Fibroblast of peridontal ligament (primary cell): ENCODE results near the gene ARSJ.
"Not testable (repeated sequence)": the region's sequence is repeated elsewhere in the genome, so short reads cannot be mapped to it uniquely, and the experiment has no call there.

Experiments used
- DNase-seq: peaks from one replicate; pipeline ENCODE4 v3.0.0-alpha.2; 2010; ENCODE audit errors: extremely low read depth

ARSJ gene

DNA sequence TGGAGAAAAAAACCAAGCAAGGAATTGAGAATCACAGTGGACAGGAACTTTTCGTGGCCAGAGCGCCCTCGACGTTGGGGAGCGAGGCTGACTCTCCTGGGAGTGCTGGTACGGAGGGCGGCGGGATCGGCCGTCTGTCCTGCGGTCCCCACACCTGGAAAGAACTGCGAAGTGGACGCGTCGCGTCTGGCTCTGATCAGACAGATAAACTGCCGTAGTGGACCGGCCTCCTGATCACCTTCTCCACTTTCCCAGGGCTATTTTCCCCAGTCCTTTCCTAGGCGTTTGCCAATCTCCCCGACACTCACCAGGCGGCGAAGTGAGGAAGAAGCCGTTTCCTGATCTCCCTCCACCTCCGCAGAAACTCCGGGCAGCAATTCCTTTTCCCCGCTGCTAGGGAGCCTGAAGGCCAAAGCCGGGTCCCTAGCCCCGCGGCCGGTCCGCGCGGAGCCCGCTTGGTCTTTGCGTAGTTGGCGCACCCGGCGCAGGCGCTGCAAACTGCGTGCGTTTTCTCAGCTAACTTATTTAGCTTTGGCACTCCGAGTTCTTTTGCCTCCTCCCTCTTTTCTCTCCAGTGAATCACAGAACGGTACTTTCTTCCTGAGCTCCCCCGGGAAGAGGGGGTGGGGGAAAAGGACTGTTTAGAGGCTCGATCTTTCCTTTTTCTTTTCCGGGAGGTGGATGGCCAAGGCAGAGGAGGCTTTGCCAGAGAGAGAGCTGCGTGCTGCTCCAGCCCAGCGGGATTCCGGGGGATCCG lies at the start of gene ARSJ:
Gene ARSJ (minus strand): TSS at position 500 of the 757 bp plus-strand sequence. CDS start 813 bp downstream, outside the sequence.
- peak; percentile 87 for DNase-seq

DNA sequence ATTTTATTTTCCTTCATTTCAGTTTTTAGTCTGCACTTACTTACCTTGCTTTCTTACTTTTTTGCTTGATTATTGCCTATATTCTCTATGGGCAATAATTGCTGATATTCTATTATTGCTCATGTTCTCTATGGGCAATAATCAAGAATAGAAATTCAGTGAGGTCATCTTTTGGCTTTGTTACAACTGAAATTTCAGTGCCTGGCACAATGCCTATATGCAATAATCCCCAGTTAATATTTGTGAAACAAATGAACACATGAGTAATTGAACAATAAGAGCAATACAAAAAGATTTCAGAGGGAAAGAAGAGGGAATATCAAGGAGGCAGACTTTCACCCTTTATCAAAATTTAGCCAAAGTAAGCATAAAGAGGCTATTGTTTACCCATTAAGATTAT lies 48.6 kb upstream of the ARSJ start:
- DNase-seq: no peak

DNA sequence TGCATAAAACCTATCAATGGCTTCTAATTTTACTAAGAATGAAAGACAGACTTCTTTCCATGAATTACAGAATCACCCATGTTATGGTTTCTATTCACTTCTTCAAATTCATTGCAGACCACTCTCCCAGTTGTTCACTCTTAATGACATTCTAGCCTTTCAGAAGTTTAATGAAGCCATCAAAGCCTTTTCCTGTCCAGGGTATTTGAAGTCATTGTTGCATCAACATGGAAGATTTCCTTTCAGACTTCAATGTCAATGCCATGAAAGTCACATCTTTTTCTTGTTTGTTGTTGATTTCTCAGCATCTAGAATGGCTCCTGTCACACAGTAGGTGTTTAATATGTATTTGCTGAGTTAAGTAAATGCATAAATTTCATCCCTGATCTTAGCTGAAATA lies 48.1 kb upstream of the ARSJ start:
- DNase-seq: no peak

DNA sequence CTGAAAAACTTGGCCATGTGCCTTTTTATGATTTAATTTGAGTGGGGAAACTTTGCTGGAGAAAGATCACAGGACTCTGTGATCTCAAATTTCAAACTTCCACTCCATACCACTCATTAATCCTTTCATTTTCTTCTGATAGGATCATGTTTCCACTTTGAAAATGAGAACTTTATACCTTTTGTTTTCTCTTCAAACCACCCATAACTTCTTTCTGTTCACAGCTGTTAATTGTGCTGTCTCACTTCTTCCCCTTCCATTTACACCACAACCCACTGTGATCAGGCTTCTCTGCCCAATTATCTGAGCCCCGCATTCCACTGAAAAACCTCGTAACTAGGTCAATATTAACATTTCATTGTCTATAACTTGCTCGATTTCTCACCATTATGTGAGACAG lies 47.0 kb upstream of the ARSJ start:
- no peak for DNase-seq

DNA sequence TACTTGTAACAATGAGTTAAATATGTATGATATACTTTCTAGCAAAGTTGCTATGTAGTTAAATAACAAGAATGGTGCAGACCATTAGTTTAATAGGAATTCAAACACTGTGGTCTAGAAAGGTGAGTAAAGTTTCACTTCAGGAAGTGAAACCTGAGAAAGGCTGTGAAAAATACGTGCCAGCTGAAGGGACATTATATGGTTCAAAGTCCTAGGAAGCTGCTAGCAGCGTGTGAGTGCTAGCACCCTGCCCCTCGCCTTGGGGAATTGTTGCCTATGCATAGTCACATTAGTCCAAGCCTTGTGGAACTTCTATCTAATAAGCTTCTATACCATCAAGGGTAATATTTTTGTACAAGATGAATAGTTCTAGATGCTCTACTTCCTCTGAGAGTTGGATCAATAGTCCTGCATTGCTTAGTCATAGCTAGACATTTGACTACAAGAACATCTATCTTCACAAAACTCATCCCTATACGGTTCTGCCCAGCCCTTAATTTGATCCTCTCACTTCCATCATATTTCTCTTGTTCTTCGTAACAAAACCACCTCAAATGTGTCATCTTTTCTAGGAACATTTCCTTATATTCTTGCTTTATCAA lies 45.8 kb upstream of the ARSJ start:
- DNase-seq: no peak

DNA sequence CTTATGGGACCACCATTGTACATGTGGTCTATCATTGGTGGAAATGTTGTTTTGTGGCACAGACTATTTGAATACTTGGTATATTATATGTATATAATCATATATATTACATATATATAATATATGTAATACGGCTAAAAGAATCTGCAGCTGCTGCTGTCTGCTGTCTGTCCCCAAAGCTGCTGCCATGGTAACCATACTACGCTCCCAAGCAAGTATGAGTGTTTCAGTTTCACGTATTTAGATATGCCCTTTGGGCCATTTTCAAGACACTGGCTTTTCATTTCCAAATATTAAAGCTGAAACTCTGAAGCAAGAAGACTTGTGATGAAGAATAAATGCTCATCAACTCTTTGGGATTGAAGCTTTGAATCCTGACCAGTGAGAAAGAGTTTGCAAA lies 42.0 kb upstream of the ARSJ start:
- no peak for DNase-seq

DNA sequence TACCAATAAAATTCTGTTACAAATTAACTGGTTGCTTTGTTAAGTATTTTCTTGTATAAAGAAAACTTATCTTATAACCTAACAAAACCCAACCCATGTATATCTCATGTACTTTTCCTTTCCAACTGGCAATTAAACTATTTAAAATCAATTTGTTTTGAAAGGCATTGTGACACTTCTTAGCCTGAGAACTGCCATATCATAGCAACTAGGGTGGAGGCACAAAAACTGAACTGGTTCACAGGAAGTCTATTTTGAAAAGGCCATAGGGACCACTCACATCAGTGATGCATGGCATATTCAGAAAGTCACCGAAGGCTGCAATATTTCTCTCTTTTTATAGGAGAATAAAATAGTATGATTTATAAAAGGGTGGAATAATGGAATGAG lies 40.5 kb upstream of the ARSJ start:
- DNase-seq: no peak

DNA sequence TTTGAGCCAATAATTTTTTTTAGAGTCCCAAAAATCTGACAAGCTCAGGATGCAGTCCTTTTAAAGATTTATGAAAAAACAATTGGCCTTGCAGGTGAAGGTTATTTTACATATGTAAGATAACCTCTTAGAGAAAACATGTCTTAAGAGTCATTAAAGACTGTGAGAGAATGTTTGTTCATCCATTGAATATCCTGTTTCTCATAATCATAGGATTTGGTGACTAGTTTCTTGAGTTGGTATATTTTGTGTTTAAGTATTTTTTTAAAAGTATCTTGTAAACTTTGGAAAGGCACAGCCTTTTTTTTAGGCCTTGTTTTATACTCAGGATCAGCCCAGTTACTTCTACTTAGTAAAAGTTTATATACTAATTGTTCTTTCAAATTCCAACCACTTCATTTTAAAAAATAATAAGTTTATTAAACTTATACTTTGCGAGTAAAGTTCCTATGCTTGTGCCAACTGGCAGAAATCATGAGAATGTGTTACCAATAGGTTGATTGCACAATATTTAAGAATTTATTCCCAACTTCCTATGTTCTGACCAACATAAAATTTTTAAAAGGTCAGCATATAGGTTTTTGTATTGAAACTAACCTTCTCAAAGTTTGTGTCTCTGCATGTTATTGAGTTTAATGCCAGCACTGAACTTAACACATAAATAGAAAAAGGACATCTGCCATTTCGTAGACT lies 40.0 kb upstream of the ARSJ start:
- DNase-seq: peak; percentile 55

DNA sequence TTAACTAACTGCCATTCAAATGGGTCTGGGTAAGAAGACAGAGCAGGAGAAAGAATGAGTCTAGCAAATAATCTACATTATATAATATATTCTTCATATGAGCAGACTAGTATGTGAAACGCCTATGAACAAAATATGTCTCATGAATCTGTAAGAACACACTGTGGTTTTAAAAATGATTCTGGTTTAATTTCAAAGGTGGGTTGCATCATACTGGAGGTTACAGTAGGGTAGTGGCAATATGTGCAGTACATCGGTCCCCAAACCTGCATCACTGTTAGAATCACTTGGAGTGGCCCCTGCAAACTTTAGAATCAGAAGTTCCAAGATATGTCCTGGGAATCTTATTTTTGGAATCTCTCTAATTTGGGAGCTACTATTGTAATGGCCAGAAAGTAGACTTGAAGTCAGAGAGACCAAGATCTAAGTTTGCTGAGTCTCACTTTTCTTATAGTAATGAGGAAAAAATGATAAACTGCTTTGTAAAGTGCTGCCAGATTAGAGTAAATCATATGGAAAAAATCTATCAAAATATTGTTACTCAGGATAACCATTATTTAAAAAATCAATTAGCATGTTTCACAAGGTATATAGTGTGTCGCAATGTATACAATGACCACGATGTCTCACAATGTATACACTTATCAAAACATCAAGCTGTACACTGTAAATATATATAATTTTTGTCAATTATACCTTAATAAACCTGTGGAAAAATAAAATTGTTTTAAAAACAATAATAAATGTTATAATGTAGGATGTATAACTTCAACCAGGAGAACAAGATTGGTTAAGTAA lies 37.9 kb upstream of the ARSJ start:
- no peak for DNase-seq

DNA sequence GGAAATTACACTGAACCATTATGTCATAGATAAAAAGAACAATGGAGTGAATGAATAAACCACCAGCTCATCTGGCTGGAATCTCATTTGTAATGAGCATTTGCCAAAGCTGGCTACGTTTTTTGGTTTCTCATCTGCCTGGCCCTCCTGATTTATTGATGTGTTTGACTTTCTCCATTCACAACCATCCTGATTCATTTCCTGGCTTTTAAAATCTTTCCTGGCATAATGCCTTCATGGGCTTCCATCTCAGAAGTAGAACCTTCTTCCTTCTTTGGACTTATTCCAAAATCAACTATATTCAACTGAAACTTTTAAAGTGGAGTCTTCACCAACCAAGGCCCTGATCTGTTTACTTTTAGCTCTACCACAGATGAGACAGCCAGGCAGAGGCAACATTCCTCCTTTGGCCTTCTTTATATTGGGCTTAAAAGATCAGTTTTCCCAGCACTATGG lies 36.0 kb upstream of the ARSJ start:
- DNase-seq: peak; percentile 98

DNA sequence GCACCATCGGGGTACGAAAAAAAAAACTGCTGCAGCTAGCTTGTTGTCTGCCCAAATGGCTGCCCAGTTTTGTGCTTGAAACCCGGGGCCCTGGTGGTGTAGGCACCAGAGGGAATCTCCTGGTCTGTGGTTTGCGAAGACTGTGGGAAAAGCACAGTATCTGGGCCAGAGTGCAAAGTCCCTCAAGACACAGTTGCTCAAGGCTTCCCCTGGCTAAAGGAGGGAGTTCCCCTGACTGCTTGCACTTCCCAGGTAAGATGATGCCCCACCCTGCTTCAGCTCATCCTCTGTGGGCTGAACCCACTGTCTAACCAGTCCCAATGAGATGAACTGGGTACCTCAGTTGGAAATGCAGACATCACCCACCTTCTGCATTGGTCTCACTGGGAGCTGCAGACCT lies 33.8 kb upstream of the ARSJ start:
- DNase-seq: not testable (repeated sequence)

DNA sequence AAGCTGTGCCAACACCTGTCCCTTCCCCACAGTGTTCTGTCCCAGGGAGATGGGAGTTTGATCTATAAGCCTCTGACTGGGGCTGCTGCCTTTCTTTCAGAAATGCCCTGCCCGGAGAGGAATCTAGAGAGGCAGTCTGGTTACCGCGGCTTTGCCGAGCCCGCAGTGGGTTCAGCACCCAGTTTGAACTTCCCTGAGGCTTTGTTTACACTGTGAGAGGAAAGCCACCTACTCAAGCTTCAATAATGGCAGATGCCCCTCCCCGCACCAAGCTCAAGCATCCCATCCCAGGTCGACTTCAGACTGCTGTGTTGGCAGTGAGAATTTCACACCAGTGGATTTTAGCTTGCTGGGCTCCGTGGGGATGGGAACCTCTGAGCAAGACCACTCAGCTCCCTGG lies 33.3 kb upstream of the ARSJ start:
- no peak for DNase-seq

DNA sequence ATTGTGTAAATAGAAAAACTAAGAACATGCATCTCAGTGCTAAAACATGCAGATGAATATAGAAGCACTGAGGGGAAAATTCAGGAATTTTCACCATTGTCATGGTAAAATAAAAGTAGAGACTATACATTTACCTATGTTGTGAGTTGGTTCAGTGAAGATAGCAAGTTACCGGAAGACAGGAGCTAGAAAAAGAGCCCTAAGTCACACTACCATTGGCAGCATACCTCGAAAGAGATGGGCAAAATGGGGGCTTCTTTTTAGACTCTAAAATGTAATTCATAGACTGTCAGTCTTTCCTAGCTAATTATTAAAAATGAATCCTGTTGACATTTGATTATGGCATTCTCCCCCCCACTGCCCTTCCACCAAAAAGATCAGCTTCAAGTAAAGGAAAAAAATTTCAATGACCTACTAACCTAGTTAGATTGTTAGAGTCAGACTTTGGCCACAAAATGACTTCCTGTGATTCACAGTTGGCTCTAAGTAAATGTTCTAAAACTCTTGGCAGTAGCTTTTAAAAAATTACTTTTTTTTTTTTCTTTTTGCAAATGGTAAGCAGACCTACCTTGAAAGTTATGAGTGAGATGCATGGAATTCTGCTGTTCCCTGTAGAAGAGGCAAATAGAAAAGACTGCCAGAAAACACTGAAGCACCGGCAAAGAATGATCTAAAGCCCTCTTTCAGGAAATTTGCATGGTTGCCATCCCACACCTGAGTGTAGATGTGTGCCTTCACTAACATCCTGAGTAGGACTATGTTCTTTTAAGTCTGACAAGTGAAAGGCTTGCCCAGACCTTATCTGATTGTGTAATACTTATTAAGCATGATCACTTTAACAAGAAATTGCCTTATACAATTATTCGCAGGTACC lies 26.4 kb upstream of the ARSJ start:
- peak; percentile 74 for DNase-seq

DNA sequence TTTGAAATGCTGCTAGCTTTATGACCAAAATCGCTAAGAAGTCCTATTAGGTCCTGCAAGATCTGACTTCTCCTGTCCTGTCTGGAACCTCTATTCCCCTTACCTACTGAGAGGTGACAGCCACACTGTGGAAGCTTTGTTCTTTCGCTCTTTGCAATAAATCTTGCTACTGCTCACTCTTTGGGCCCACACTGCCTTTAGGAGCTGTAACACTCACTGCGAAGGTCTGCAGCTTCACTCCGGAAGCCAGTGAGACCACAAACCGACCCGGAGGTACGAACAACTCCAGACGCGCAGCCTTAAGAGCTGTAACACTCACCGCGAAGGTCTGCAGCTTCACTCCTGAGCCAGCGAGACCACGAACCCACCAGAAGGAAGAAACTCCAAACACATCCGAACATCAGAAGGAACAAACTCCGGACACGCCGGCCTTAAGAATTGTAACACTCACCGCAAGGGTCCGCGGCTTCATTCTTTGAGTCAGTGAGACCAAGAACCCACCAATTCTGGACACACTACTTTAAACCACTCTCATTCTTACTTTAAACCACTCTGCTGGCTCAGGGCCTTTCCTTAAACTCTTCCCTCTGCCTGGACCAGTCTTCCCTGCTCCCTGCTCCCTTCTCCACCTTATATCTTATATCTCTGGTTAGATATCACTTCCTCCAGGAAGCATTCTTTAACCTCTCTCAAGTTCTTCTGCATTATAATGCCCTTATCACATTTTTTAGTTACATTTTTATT lies 25.2 kb upstream of the ARSJ start:
- not testable (repeated sequence) for DNase-seq

DNA sequence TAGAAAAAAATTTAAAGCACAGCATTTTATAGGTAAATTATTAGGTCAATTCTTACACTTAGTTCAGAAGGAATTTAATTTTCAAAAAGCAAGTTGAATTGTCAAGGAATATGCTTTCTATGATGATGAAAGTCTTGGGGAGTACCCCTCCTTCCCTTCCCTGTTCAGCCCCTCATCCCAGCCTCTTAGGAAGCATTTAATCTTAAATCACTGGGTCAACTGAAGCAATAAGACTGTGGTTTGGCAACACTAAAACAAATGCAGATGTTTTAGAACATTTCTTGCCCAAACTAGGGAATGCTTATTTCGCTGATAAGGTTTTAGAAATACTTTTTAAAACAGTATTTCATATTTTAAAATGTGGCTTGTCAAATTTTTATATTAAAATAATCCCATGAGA lies 19.1 kb upstream of the ARSJ start:
- DNase-seq: peak; percentile 74

DNA sequence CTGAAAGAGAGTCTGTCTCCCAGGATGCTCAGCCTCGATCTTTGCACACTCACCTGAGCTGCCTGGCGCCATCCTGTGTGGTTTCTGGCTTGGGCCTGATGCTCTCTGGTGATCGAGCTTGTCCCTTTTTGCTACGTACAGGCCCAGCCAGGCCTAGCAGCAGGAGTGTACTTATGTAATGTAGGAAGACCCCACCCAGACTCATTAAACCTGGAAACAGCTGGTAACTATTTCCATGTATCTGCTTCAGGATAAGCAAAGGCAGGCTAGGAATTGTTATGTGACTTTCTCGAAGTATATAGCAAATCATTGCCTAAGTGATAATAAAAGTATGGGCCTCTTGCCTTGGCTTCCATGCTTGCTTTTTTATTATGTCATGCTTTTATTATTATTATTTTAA lies 18.6 kb upstream of the ARSJ start:
- no peak for DNase-seq

DNA sequence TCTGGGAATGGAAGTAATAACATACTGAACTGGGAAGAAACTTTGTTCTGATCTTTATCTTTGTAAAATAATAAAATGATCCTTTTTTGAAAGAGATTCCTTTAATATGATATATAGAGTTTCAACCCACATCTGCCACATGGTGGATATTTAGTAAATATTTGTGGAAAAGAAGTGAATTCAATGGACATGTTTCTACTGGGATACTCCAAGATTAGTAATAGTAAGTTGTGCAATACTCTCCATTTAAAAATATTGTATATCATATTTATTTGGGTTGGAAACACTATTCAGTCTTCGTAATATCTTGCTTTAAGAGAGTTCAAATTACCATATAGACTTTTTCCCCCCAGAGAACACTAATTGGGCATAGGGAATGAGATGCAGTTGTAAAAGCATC lies 17.8 kb upstream of the ARSJ start:
- peak; percentile 35 for DNase-seq

DNA sequence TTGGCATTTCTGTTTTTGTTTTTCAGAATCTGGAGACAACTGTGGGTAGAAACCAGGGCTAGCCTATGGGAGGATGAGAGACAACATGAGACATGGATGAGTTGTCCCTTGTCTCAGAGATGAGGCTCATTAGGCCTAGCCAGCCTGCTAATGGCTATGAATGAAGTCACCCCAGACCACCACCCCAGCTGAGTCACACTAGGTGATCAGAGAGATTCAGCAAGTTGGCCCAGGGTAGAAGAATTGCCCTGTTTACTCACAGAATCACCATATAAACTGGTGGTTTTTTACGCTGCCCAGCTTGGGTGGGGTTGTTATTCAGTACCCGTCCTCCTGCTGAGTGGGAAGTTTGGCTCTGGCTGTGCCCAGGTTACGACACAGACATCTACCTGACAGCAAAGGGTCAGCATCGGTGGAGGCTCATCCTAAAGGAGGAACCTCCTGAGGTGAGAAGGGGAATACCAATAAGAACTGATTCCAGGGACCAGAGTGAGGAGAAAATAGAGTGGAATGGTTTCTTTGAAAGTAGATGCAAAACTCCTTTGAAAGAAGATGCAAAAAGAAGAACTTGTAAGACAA lies 17.2 kb upstream of the ARSJ start:
- DNase-seq: no peak

DNA sequence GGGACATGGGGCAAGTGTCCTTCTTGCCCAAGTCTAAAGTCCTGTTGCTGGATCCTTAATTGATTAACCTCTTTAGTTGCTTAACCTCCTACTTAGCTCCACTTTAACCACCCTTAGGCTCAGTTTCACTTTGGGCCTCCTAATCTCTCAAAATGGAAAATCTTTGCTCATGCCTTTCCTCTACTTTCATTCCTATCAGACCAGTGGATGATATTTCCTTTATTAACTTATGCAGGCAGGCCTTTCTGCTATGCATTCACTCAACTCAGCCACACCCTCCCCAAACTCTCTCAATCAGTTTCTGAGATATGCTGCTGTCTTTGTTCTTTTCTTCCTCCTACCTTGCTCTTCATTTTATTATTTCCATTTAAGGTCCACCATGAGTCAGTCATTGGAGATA lies 14.4 kb upstream of the ARSJ start:
- no peak for DNase-seq

DNA sequence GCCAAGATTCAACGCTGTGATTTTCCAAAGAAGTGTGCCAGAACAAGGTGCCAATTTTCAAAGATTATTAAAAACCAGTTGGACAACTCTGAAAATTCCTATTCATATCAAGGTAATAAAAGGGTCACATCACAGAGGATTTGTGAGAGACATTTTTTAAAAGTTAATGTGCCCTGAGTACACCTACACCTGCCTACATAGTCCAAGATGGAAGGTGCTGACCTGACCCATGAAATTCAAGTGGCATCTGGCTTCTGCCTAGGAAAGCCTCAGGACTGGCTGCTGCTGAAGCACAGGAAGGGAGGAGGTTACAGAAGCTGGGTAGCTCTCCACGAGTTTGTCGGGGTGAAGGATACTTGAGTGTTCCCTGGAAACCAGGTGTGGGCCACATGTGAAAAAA lies 11.4 kb upstream of the ARSJ start:
- DNase-seq: no peak
